Right lobe of liver (tissue), 4 donors: Measurements from ENCODE around the gene GPR183.

Source experiments
- POLR2A ChIP-seq: fragments of 450-650 bp; IDR thresholded peaks from one replicate; pipeline ENCODE4 v1.6.1; 2017; ENCODE audit warnings: antibody characterized with exemption, mild to moderate bottlenecking
- TF ChIP-seq, protein P1 (sequence below), 4 donors: fragments of 200-600 bp in 3 of 4; fragments of 450-650 bp in 1 of 4; IDR thresholded peaks; one replicate each; pipeline versions ENCODE4 v1.5.1 to v1.8.0; 2016 to 2022; ENCODE audit warnings: antibody characterized with exemption in 4 of 4, mild to moderate bottlenecking in 2 of 4
- donor health status: DM: no; HTN: no; CAD: no.
- donor health status: DM: no; HTN: no; CAD: no.
- donor health status: DM: no; HTN: yes; CAD: no.

DNA sequence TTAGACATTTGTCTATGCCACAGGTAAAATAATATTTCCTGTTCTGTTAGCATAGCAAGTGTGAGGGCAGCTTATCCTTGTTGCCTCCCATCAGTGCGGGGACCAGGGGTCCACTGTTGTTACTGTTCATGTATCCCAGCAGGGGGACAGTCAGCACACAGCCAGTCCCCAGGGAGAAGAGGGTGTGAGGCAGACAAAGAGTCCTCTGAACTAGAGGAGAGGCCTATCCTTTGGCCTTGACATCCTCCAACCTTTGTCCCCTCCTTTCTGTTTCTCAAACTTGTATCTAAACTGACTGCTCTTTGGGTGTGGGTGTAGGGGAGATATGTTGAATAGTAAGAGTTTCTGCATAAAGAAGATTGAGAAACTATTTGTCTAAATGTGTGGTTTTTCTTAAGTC is 46.1 kb downstream of the GPR183 start:
- TF ChIP-seq, protein P1, sequence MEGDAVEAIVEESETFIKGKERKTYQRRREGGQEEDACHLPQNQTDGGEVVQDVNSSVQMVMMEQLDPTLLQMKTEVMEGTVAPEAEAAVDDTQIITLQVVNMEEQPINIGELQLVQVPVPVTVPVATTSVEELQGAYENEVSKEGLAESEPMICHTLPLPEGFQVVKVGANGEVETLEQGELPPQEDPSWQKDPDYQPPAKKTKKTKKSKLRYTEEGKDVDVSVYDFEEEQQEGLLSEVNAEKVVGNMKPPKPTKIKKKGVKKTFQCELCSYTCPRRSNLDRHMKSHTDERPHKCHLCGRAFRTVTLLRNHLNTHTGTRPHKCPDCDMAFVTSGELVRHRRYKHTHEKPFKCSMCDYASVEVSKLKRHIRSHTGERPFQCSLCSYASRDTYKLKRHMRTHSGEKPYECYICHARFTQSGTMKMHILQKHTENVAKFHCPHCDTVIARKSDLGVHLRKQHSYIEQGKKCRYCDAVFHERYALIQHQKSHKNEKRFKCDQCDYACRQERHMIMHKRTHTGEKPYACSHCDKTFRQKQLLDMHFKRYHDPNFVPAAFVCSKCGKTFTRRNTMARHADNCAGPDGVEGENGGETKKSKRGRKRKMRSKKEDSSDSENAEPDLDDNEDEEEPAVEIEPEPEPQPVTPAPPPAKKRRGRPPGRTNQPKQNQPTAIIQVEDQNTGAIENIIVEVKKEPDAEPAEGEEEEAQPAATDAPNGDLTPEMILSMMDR (IDR thresholded peaks at IDR 0.05) = no peak
- TF ChIP-seq POLR2A = no peak
